Immature natural killer cell (primary cell): Measurements from ENCODE around the gene RORC. TPM values are rescaled to one million over a fixed set of nuclear protein-coding genes. Genes with fewer than 3 reads are reported as not detected.

Experiments used
- DNase-seq, 3 donors: peaks; one replicate each; pipeline ENCODE4 v3.0.0; 2022; ENCODE audit warnings: mixed read lengths in 1 of 3
- H3K27ac Mint-ChIP-seq, 6 donors: one replicate each; pipeline ENCODE4 v1.8.0; 2020; ENCODE audit warnings: mixed read lengths in 6 of 6, mild to moderate bottlenecking in 5 of 6, inconsistent platforms in 4 of 6, moderate library complexity in 3 of 6
- H3K27me3 Mint-ChIP-seq, 3 donors: one replicate each; pipeline ENCODE4 v1.8.0; 2020 to 2021; ENCODE audit warnings: low read depth in 3 of 3, mild to moderate bottlenecking in 3 of 3, mixed read lengths in 3 of 3, moderate library complexity in 3 of 3, inconsistent platforms in 1 of 3
- H3K36me3 Mint-ChIP-seq, 3 donors: one replicate each; pipeline ENCODE4 v1.8.0; 2020; ENCODE audit warnings: mixed read lengths in 3 of 3, inconsistent platforms in 2 of 3, mild to moderate bottlenecking in 2 of 3
- H3K4me1 Mint-ChIP-seq, 2 donors: one replicate each; pipeline ENCODE4 v1.8.0; 2020; ENCODE audit warnings: inconsistent platforms in 2 of 2, mild to moderate bottlenecking in 2 of 2, mixed read lengths in 2 of 2, moderate library complexity in 1 of 2
- H3K4me3 Mint-ChIP-seq, 5 donors: one replicate each; pipeline ENCODE4 v1.8.0; 2020; ENCODE audit warnings: mild to moderate bottlenecking in 5 of 5, mixed read lengths in 5 of 5, inconsistent platforms in 3 of 5, moderate library complexity in 3 of 5
- H3K9me3 Mint-ChIP-seq, 6 donors: one replicate each; pipeline ENCODE4 v1.8.0; 2020; ENCODE audit warnings: mild to moderate bottlenecking in 6 of 6, mixed read lengths in 6 of 6, inconsistent platforms in 4 of 6, moderate library complexity in 3 of 6
- polyA plus RNA-seq, 3 donors: library from polyadenylated mRNA; unstranded; fragments of 300-500 nt; fragmentation: Illumina TruSeq; gene quantifications; one replicate each; pipeline ENCODE4 v1.2.3, GENCODE V29; 2021

Gene RORC
- polyA plus RNA-seq, 3 donors from 2014 or later, result 0.40 to 1.6 (median 1.4) TPM

GRCh38 chr1:151816548-151817352 is 14.9 kb downstream of the RORC start:
- Mint-ChIP-seq H3K4me1 (peaks cover 63 to 67% of the 10 kb centered on the region in 2 donors), H3K4me3 (peak overlapping the region in 4 of 5 donors; percentile 29 to 75 (median 72)), H3K9me3 (no peaks in the 10 kb centered on the region), H3K27ac (peak overlapping the region in 5 of 6 donors; percentile 14 to 92 (median 78)), H3K36me3 (no peaks in the 10 kb centered on the region), H3K27me3 (peaks cover 0 to 3% (median 2%) of the 10 kb centered on the region in 3 donors)
- no peak for DNase-seq

GRCh38 chr1:151815716-151816327 is 15.8 kb downstream of the RORC start:
- Mint-ChIP-seq H3K27ac (peak overlapping the region; percentile 14 to 92 (median 63)), H3K36me3 (no peaks in the 10 kb centered on the region), H3K27me3 (peaks cover 0 to 3% (median 2%) of the 10 kb centered on the region in 3 donors), H3K9me3 (no peaks in the 10 kb centered on the region), H3K4me3 (peak overlapping the region; percentile 25 to 75 (median 72)), H3K4me1 (peaks cover 54 to 58% of the 10 kb centered on the region in 2 donors)
- peak in 2 of 3 donors; percentile 32 to 51 for DNase-seq

GRCh38 chr1:151814971-151815545 is 16.5 kb downstream of the RORC start:
- Mint-ChIP-seq H3K27me3 (peaks cover 0 to 3% (median 2%) of the 10 kb centered on the region in 3 donors), H3K36me3 (no peaks in the 10 kb centered on the region), H3K4me1 (peaks cover 49 to 53% of the 10 kb centered on the region in 2 donors), H3K27ac (peak overlapping the region; percentile 14 to 92 (median 70)), H3K9me3 (no peaks in the 10 kb centered on the region), H3K4me3 (peak overlapping the region; percentile 55 to 75 (median 72))
- DNase-seq, result no peak

GRCh38 chr1:151814426-151814825 is 17.2 kb downstream of the RORC start:
- H3K4me1 Mint-ChIP-seq, result peaks cover 49% of the 10 kb centered on the region in 2 donors
- peaks cover 0 to 3% (median 2%) of the 10 kb centered on the region in 3 donors for H3K27me3 Mint-ChIP-seq
- no peaks in the 10 kb centered on the region for H3K36me3 Mint-ChIP-seq
- DNase-seq, result no peak
- H3K4me3 Mint-ChIP-seq, result no peak overlapping the region
- no peaks in the 10 kb centered on the region for H3K9me3 Mint-ChIP-seq
- H3K27ac Mint-ChIP-seq, result peak overlapping the region in 3 of 6 donors; percentile 35 to 79 (median 39)

- Mint-ChIP-seq H3K36me3 (no peaks in the 10 kb centered on the region), H3K4me3 (no peak overlapping the region), H3K4me1 (peaks cover 43 to 49% of the 10 kb centered on the region in 2 donors), H3K9me3 (no peaks in the 10 kb centered on the region), H3K27me3 (peaks cover 2 to 3% (median 2%) of the 10 kb centered on the region in 3 donors), H3K27ac (peak overlapping the region in 2 of 6 donors; percentile 46 to 57)
- DNase-seq, result no peak
Measured at GRCh38 chr1:151813271-151813977, 18.2 kb downstream of the RORC start.

GRCh38 chr1:151811181-151811580 is 20.4 kb downstream of the RORC start:
- H3K9me3 Mint-ChIP-seq, result no peaks in the 10 kb centered on the region
- no peak overlapping the region for H3K27ac Mint-ChIP-seq
- no peaks in the 10 kb centered on the region for H3K36me3 Mint-ChIP-seq
- peaks cover 2 to 3% (median 3%) of the 10 kb centered on the region in 3 donors for H3K27me3 Mint-ChIP-seq
- no peak for DNase-seq
- peaks cover 28 to 32% of the 10 kb centered on the region in 2 donors for H3K4me1 Mint-ChIP-seq
- H3K4me3 Mint-ChIP-seq, result no peak overlapping the region

- no peaks in the 10 kb centered on the region for H3K36me3 Mint-ChIP-seq
- H3K4me1 Mint-ChIP-seq, result peaks cover 17 to 20% of the 10 kb centered on the region in 2 donors
- no peak overlapping the region for H3K4me3 Mint-ChIP-seq
- peaks cover 2 to 3% (median 2%) of the 10 kb centered on the region in 3 donors for H3K27me3 Mint-ChIP-seq
- DNase-seq, result no peak
- peak overlapping the region in 1 of 6 donors; percentile 15 for H3K27ac Mint-ChIP-seq
- H3K9me3 Mint-ChIP-seq, result no peaks in the 10 kb centered on the region
Measured at GRCh38 chr1:151809985-151810556, 21.5 kb downstream of the RORC start.

GRCh38 chr1:151809290-151809984 is 22.2 kb downstream of the RORC start:
- Mint-ChIP-seq H3K27me3 (peaks cover 2 to 3% (median 2%) of the 10 kb centered on the region in 3 donors), H3K27ac (peak overlapping the region in 1 of 6 donors; percentile 15), H3K36me3 (no peaks in the 10 kb centered on the region), H3K4me1 (peaks cover 12 to 14% of the 10 kb centered on the region in 2 donors), H3K4me3 (no peak overlapping the region), H3K9me3 (no peaks in the 10 kb centered on the region)
- DNase-seq, result no peak

- no peak overlapping the region for H3K4me3 Mint-ChIP-seq
- no peak overlapping the region for H3K27ac Mint-ChIP-seq
- no peaks in the 10 kb centered on the region for H3K9me3 Mint-ChIP-seq
- peaks cover 4 to 5% of the 10 kb centered on the region in 2 donors for H3K4me1 Mint-ChIP-seq
- no peak for DNase-seq
- no peaks in the 10 kb centered on the region for H3K36me3 Mint-ChIP-seq
- H3K27me3 Mint-ChIP-seq, result peaks cover 2 to 3% (median 2%) of the 10 kb centered on the region in 3 donors
Measured at GRCh38 chr1:151807766-151808165, 23.8 kb downstream of the RORC start.

- peaks cover 0 to 2% (median 2%) of the 10 kb centered on the region in 3 donors for H3K27me3 Mint-ChIP-seq
- no peaks in the 10 kb centered on the region for H3K9me3 Mint-ChIP-seq
- H3K36me3 Mint-ChIP-seq, result no peaks in the 10 kb centered on the region
- H3K27ac Mint-ChIP-seq, result no peak overlapping the region
- DNase-seq, result no peak
- H3K4me1 Mint-ChIP-seq, result no peaks in the 10 kb centered on the region
- no peak overlapping the region for H3K4me3 Mint-ChIP-seq
Measured at GRCh38 chr1:151807131-151807530, 24.5 kb downstream of the RORC start.

GRCh38 chr1:151806170-151806569 is 25.4 kb downstream of the RORC start:
- Mint-ChIP-seq H3K4me3 (no peak overlapping the region), H3K27ac (no peak overlapping the region), H3K36me3 (no peaks in the 10 kb centered on the region), H3K9me3 (no peaks in the 10 kb centered on the region), H3K4me1 (no peaks in the 10 kb centered on the region), H3K27me3 (peaks cover 0 to 2% (median 2%) of the 10 kb centered on the region in 3 donors)
- DNase-seq, result no peak

GRCh38 chr1:151805066-151805820 is 26.4 kb downstream of the RORC start, which contains the start of gene LINGO4:
TSS of gene LINGO4 (minus strand) at chr1:151805419. CDS start at chr1:151802704, 2,715 bp downstream.
- H3K27me3 Mint-ChIP-seq, result peaks cover 0 to 2% (median 2%) of the 10 kb centered on the region in 3 donors
- H3K36me3 Mint-ChIP-seq, result no peaks in the 10 kb centered on the region
- H3K4me1 Mint-ChIP-seq, result peaks cover 5% of the 10 kb centered on the region in 2 donors
- no peak within 1 kb of the TSS for H3K27ac Mint-ChIP-seq
- DNase-seq, result no peak
- H3K4me3 Mint-ChIP-seq, result no peak within 1 kb of the TSS
- H3K9me3 Mint-ChIP-seq, result no peaks in the 10 kb centered on the region
